H1 (cell line): ENCODE results near the gene HNRNPM. TPM values are rescaled to one million over a fixed set of nuclear protein-coding genes. Genes with fewer than 3 reads are reported as not detected.

ENCODE experiments used
- CTCF ChIA-PET: fragments of 300-600 bp; sonication (Branson Sonifier 250); formaldehyde crosslinking; loops from one replicate; lab custom pipeline; 2021; ENCODE audit not compliant: partially characterized antibody; lab: Charles Lee
- POLR2A ChIA-PET: fragments of 300-600 bp; sonication (Branson Sonifier 250); formaldehyde crosslinking; loops from one replicate; lab custom pipeline; 2021; ENCODE audit warnings: inconsistent platforms; ENCODE audit not compliant: partially characterized antibody; lab: Charles Lee
- DNase-seq, 2 experiments: peaks; one replicate each; pipeline versions ENCODE4 v3.0.0 to v3.0.0-alpha.2; 2010 to 2022; ENCODE audit warnings: low spot score in 2 of 2, low read depth in 1 of 2, mixed read lengths in 1 of 2
- FAIRE-seq: peaks from 2 replicates; lab custom pipeline; 2011; peaks lifted over from hg19 to GRCh38; lab: Jason Lieb, UNC
- H2AFZ ChIP-seq: 2 replicates; pipeline ENCODE4 v1.8.1; 2012; ENCODE audit warnings: low read length, inconsistent platforms
- H2AK5ac ChIP-seq: 2 replicates; pipeline ENCODE4 v1.6.1; 2013; ENCODE audit warnings: low read depth, low read length
- H2BK120ac ChIP-seq: replicated peaks from 2 replicates; pipeline ENCODE3; 2013; ENCODE audit warnings: low read depth, low read length, inconsistent platforms
- H2BK12ac ChIP-seq: 2 replicates; pipeline ENCODE4 v1.6.1; 2013; ENCODE audit warnings: low read depth, low read length
- H2BK15ac ChIP-seq: 2 replicates; pipeline ENCODE4 v1.6.1; 2013; ENCODE audit warnings: low read length
- H2BK20ac ChIP-seq: 2 replicates; pipeline ENCODE4 v1.6.1; 2013; ENCODE audit warnings: low read length
- H2BK5ac ChIP-seq: 2 replicates; pipeline ENCODE4 v1.6.1; 2013; ENCODE audit warnings: low read depth, low read length
- H3K14ac ChIP-seq: 2 replicates; pipeline ENCODE4 v1.6.1; 2013; ENCODE audit warnings: inconsistent platforms; ENCODE audit not compliant: insufficient read length
- H3K18ac ChIP-seq: 2 replicates; pipeline ENCODE4 v1.6.1; 2013; ENCODE audit warnings: low read length; ENCODE audit errors: extremely low read depth
- H3K23ac ChIP-seq: 2 replicates; pipeline ENCODE4 v1.6.1; 2013; ENCODE audit warnings: inconsistent platforms; ENCODE audit not compliant: insufficient read length
- H3K23me2 ChIP-seq: 2 replicates; pipeline ENCODE4 v1.6.1; 2013; ENCODE audit warnings: low read depth, low read length
- H3K27ac ChIP-seq: 2 replicates; pipeline ENCODE4 v1.6.1; 2011; ENCODE audit warnings: low read depth, low read length, inconsistent platforms
- H3K27me3 ChIP-seq, 4 experiments: replicated peaks in 1 of 4; 1 replicate in 1 of 4; 2 replicates in 3 of 4; pipeline versions ENCODE4 v1.6.1 to v1.8.1; 2011 to 2013; ENCODE audit warnings: low read length in 3 of 4, mild to moderate bottlenecking in 3 of 4, inconsistent platforms in 2 of 4, mixed read lengths in 2 of 4, moderate library complexity in 1 of 4; ENCODE audit not compliant: control insufficient read depth in 3 of 4, insufficient read depth in 3 of 4; ENCODE audit errors: extremely low read depth in 1 of 4
- H3K36me3 ChIP-seq, 4 experiments: 2 replicates each; pipeline versions ENCODE4 v1.6.1 to v1.8.1; 2011 to 2013; ENCODE audit warnings: mild to moderate bottlenecking in 4 of 4, low read length in 3 of 4, moderate library complexity in 2 of 4, control low read depth in 1 of 4, inconsistent platforms in 1 of 4; ENCODE audit not compliant: insufficient read depth in 4 of 4, control insufficient read depth in 2 of 4
- H3K4ac ChIP-seq: replicated peaks from 2 replicates; pipeline ENCODE3; 2013; ENCODE audit warnings: low read length, low read depth, mixed read lengths, inconsistent platforms; ENCODE audit not compliant: insufficient read length
- H3K4me1 ChIP-seq, 4 experiments: replicated peaks in 1 of 4; 1 replicate in 1 of 4; 2 replicates in 3 of 4; pipeline versions ENCODE4 v1.6.1 to v1.8.1; 2011 to 2013; ENCODE audit warnings: low read length in 3 of 4, inconsistent platforms in 2 of 4, mixed read lengths in 1 of 4; ENCODE audit not compliant: insufficient read depth in 4 of 4, control insufficient read depth in 3 of 4
- H3K4me2 ChIP-seq, 2 experiments: 2 replicates each; pipeline versions ENCODE4 v1.6.1 to v1.8.1; 2011 to 2013; ENCODE audit warnings: low read depth in 2 of 2, low read length in 2 of 2, control low read depth in 1 of 2, inconsistent platforms in 1 of 2, mild to moderate bottlenecking in 1 of 2; ENCODE audit not compliant: insufficient read depth in 1 of 2
- H3K4me3 ChIP-seq, 4 experiments: fragments of 200-600, 300-600 bp in 1 of 4; sonication (generic), shearing (Covaris generic), sonication (Bioruptor Twin) in 1 of 4; 2 replicates each; pipeline versions ENCODE4 v1.5.1 to v1.8.1; 2011 to 2016; ENCODE audit warnings: low read length in 4 of 4, low read depth in 3 of 4, control low read depth in 2 of 4, inconsistent platforms in 2 of 4, mild to moderate bottlenecking in 2 of 4, mixed read lengths in 1 of 4, moderate library complexity in 1 of 4; ENCODE audit not compliant: insufficient read depth in 2 of 4; ENCODE audit errors: extremely low read depth in 1 of 4
- H3K56ac ChIP-seq: replicated peaks from 2 replicates; pipeline ENCODE3; 2013; ENCODE audit warnings: low read depth, mild to moderate bottlenecking, mixed read lengths, low read length, inconsistent platforms; ENCODE audit not compliant: insufficient read length
- H3K79me1 ChIP-seq: 2 replicates; pipeline ENCODE4 v1.6.1; 2013; ENCODE audit warnings: low read depth, low read length, control low read depth
- H3K79me2 ChIP-seq, 2 experiments: 2 replicates each; pipeline versions ENCODE4 v1.6.1 to v1.8.1; 2012 to 2013; ENCODE audit warnings: low read length in 2 of 2, mild to moderate bottlenecking in 2 of 2, inconsistent platforms in 1 of 2; ENCODE audit not compliant: insufficient read depth in 2 of 2, control insufficient read depth in 1 of 2
- H3K9ac ChIP-seq, 4 experiments: replicated peaks in 1 of 4; 1 replicate in 1 of 4; 2 replicates in 3 of 4; pipeline versions ENCODE4 v1.6.1 to v1.8.1; 2011 to 2013; ENCODE audit warnings: low read depth in 3 of 4, low read length in 3 of 4, control low read depth in 2 of 4, mild to moderate bottlenecking in 2 of 4, moderate library complexity in 2 of 4, inconsistent platforms in 1 of 4; ENCODE audit errors: extremely low read depth in 1 of 4
- H3K9me3 ChIP-seq, 2 experiments: 2 replicates each; pipeline versions ENCODE4 v1.6.1 to v1.8.1; 2012 to 2013; ENCODE audit warnings: mild to moderate bottlenecking in 2 of 2, moderate library complexity in 2 of 2, control low read depth in 1 of 2, inconsistent platforms in 1 of 2, low read depth in 1 of 2, low read length in 1 of 2, mixed read lengths in 1 of 2; ENCODE audit not compliant: insufficient read depth in 2 of 2
- H4K20me1 ChIP-seq, 2 experiments: replicated peaks in 1 of 2; 2 replicates each; pipeline versions ENCODE3 to v1.8.1; 2011 to 2013; ENCODE audit warnings: inconsistent platforms in 2 of 2, low read length in 2 of 2, mild to moderate bottlenecking in 1 of 2; ENCODE audit not compliant: insufficient read depth in 2 of 2, control insufficient read depth in 1 of 2
- H4K5ac ChIP-seq: 2 replicates; pipeline ENCODE4 v1.6.1; 2013; ENCODE audit warnings: low read length, low read depth, mixed read lengths, inconsistent platforms; ENCODE audit not compliant: insufficient read length
- H4K8ac ChIP-seq: 2 replicates; pipeline ENCODE4 v1.8.0; 2013; ENCODE audit warnings: mild to moderate bottlenecking, moderate library complexity, low read length, inconsistent platforms; ENCODE audit not compliant: insufficient read depth; ENCODE audit errors: extremely low read depth
- H4K91ac ChIP-seq: replicated peaks from 2 replicates; pipeline ENCODE3; 2013; ENCODE audit warnings: low read length, mixed read lengths, inconsistent platforms; ENCODE audit not compliant: insufficient read length
- CHD1 ChIP-seq: IDR thresholded peaks from 2 replicates; pipeline ENCODE4 v1.6.1; 2012; ENCODE audit warnings: low read depth, low read length, improper control_type of control experiment
- RFX5 ChIP-seq: IDR thresholded peaks from 2 replicates; pipeline ENCODE4 v1.6.1; 2011; ENCODE audit warnings: low read depth, low read length, improper control_type of control experiment, borderline replicate concordance
- WGBS, 2 experiments: shearing (Covaris generic) in 1 of 2; methylation state at CpG; one replicate each; pipeline versions ENCODE4 v1.1.6 to v1.1.7; 2013 to 2015; ENCODE audit warnings: low lambda C conversion rate in 2 of 2, mixed read lengths in 2 of 2, inconsistent platforms in 1 of 2, low coverage in 1 of 2, missing lambda C conversion rate in 1 of 2; ENCODE audit not compliant: insufficient replicate concordance in 2 of 2, insufficient coverage in 1 of 2, insufficient read length in 1 of 2; ENCODE audit errors: extremely low coverage in 1 of 2, missing lambda C conversion rate in 1 of 2; 5-methylcytosine and 5-hydroxymethylcytosine counted together
- polyA plus RNA-seq, 7 experiments: library from polyadenylated mRNA; depleted of rRNA in 3 of 7; stranded (reverse) in 5 of 7; unstranded in 2 of 7; fragments of >200 nt in 5 of 7; fragments of 200-250 nt in 2 of 7; gene quantifications; 1 replicate in 5 of 7; 2 replicates in 1 of 7; 4 replicates in 1 of 7; pipeline versions ENCODE4 v1.2.1 to v1.2.3, GENCODE V29; 2011 to 2013; ENCODE audit warnings: missing spikeins in 2 of 7, mixed read lengths in 2 of 7
- total RNA-seq: library from RNA; stranded (reverse); fragmentation: NEBNext Ultra II Directional; extraction: Animal tissue kit (Norgen Biotek cat#: 25700); gene quantifications from 2 replicates; pipeline ENCODE4 v1.2.1, GENCODE V29; 2021

HNRNPM gene
- total and polyA plus RNA-seq, 2 of the 8 experiments (the other 6 are each of a cell fraction or from before 2014, with no cell fraction given): 375 to 474 TPM

DNA sequence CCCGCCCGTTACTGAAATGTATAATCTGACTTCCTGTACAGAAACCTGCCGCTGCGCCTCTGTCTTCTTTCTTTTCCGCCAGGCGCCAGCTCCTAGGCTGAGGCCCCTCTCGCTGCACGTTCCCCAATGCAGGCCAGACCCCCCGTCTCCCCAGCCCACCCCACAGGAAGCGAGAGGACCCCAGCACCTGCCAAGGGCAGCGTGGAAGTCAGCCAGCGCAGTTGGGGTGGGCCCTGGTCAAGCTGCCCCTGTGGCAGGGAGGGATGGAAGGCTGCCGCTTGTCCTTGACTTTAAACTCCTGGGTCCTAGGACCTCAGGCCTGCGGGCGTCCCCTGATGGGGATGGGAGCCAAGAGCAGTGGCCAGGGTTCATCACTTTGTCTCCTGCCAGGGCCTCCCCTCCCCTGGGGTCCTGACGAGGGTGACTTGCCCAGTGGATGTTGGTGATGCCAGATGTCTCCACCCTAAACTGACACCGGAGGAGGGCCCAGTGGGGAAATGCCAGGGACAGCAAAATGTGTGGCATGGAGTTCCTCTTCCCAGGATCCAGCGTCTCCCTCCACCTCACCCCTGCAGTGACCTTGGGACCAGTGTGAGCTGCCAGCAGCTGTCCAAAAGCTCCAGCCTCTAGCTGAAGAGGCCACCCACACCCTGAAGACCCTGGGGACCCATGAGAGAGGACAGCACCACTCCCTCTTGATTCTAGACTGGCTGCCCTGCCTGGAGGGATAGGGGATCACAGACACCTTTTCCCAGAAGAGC is 40.2 kb upstream of the HNRNPM start:
- H3K79me2 ChIP-seq: no peaks in the 10 kb centered on the region
- no peak overlapping the region for H3K18ac ChIP-seq
- H3K14ac ChIP-seq: no peak overlapping the region
- no peak overlapping the region for H2BK120ac ChIP-seq
- H3K9ac ChIP-seq: no peak overlapping the region
- no peaks in the 10 kb centered on the region for H3K9me3 ChIP-seq
- WGBS, 2 experiments: 89% methylated on average over 15 of the region's 18 CpGs; no CpG with 5 or more reads in 1 of the 2 experiments
- H2AFZ ChIP-seq: no peak overlapping the region
- no peak overlapping the region for H2BK15ac ChIP-seq
- H4K5ac ChIP-seq: no peak overlapping the region
- no peak for DNase-seq
- no peak overlapping the region for H3K23ac ChIP-seq
- H3K4ac ChIP-seq: no peak overlapping the region
- no peaks in the 10 kb centered on the region for H3K4me1 ChIP-seq
- no peak overlapping the region for H3K56ac ChIP-seq
- H2BK12ac ChIP-seq: no peak overlapping the region
- TF ChIP-seq CHD1 (no peak), RFX5 (no peak)
- TF ChIP-seq, all 59 proteins: peak for 0
- Histone ChIP-seq H3K27ac (no peak overlapping the region), H2BK5ac (no peak overlapping the region), H3K4me3 (no peak overlapping the region), H3K36me3 (peaks cover 0 to 18% (median 10%) of the 10 kb centered on the region in 4 experiments; a peak in 5 of 8 replicates), H4K20me1 (peaks cover 2 to 10% of the 10 kb centered on the region in 2 experiments), H3K79me1 (peaks cover 6% of the 10 kb centered on the region), H3K27me3 (no peaks in the 10 kb centered on the region), H4K8ac (no peak overlapping the region; the same call in 1 of the 2 replicates), H3K23me2 (no peaks in the 10 kb centered on the region), H3K4me2 (no peak overlapping the region), H2AK5ac (no peak overlapping the region), H4K91ac (no peak overlapping the region), H2BK20ac (no peak overlapping the region)
- POLR2A ChIA-PET: interaction anchor here (0.9 to 1.6 kb wide), 3 partner anchors 14 to 84 kb away, joined by 3 to 5 read pairs (median 3); no protein-coding TSS in a partner anchor
- FAIRE-seq: no peak
- CTCF ChIA-PET: interaction anchor here (0.9 to 3.5 kb wide), 6 partner anchors 10 to 56 kb away, joined by 3 to 11 read pairs (median 4); no protein-coding TSS in a partner anchor
